Liver (tissue), 9 donors: ENCODE data around the gene LCN2. TPM values are rescaled to one million over a fixed set of nuclear protein-coding genes. Genes with fewer than 3 reads are reported as not detected.

Source experiments
- DNase-seq: peaks from one replicate; pipeline ENCODE4 v3.0.0-alpha.2; 2017; ENCODE audit warnings: low spot score
- H3K27ac ChIP-seq, 2 donors: one replicate each; pipeline ENCODE4 v1.7.0; 2013; ENCODE audit warnings: inconsistent platforms in 2 of 2, low read length in 2 of 2, control low read depth in 1 of 2, low read depth in 1 of 2, mild to moderate bottlenecking in 1 of 2
- H3K27me3 ChIP-seq, 4 donors: one replicate each; pipeline versions ENCODE4 v1.6.1 to v1.7.0; 2013; ENCODE audit warnings: low read length in 3 of 4, inconsistent platforms in 1 of 4, mild to moderate bottlenecking in 1 of 4, moderate library complexity in 1 of 4; ENCODE audit not compliant: control insufficient read depth in 4 of 4, insufficient read depth in 4 of 4
- H3K36me3 ChIP-seq, 4 donors: one replicate each; pipeline versions ENCODE4 v1.6.1 to v1.7.0; 2013; ENCODE audit warnings: low read length in 3 of 4, mild to moderate bottlenecking in 3 of 4, low read depth in 1 of 4, moderate library complexity in 1 of 4; ENCODE audit not compliant: control insufficient read depth in 4 of 4, insufficient read depth in 3 of 4
- H3K4me1 ChIP-seq, 4 donors: one replicate each; pipeline versions ENCODE4 v1.6.1 to v1.7.0; 2013; ENCODE audit warnings: low read length in 3 of 4, mild to moderate bottlenecking in 3 of 4, moderate library complexity in 1 of 4; ENCODE audit not compliant: control insufficient read depth in 4 of 4, insufficient read depth in 4 of 4
- H3K4me3 ChIP-seq, 3 donors: one replicate each; pipeline versions ENCODE4 v1.6.1 to v1.7.0; 2013; ENCODE audit warnings: low read length in 3 of 3, control low read depth in 1 of 3, low read depth in 1 of 3, mild to moderate bottlenecking in 1 of 3
- H3K9ac ChIP-seq, 2 donors: one replicate each; pipeline ENCODE4 v1.7.0; 2013; ENCODE audit warnings: low read length in 2 of 2, mild to moderate bottlenecking in 2 of 2, moderate library complexity in 2 of 2, control low read depth in 1 of 2, low read depth in 1 of 2
- H3K9me3 ChIP-seq, 4 donors: one replicate each; pipeline versions ENCODE4 v1.6.1 to v1.7.0; 2013; ENCODE audit warnings: low read length in 3 of 4; ENCODE audit not compliant: control insufficient read depth in 4 of 4
- EGR1 ChIP-seq, 2 donors: IDR thresholded peaks; 2 replicates each; pipeline ENCODE4 v1.6.1; 2016 to 2018; ENCODE audit warnings: antibody characterized with exemption in 2 of 2, low read depth in 2 of 2
- FOXA1 ChIP-seq: IDR thresholded peaks from 2 replicates; pipeline ENCODE4 v1.6.1; 2016; ENCODE audit warnings: antibody characterized with exemption
- HNF4A ChIP-seq, 2 donors: conservative IDR thresholded peaks; 2 replicates each; pipeline ENCODE4 v1.6.1; 2016; ENCODE audit warnings: antibody characterized with exemption in 2 of 2, mild to moderate bottlenecking in 2 of 2
- HNF4G ChIP-seq: IDR thresholded peaks from 2 replicates; pipeline ENCODE4 v1.6.1; 2016; ENCODE audit warnings: antibody characterized with exemption
- JUND ChIP-seq, 2 donors: IDR thresholded peaks; 2 replicates each; pipeline ENCODE4 v1.6.1; 2016; ENCODE audit warnings: antibody characterized with exemption in 2 of 2
- NR2F2 ChIP-seq: IDR thresholded peaks from 2 replicates; pipeline ENCODE4 v1.6.1; 2016; ENCODE audit warnings: antibody characterized with exemption
- RAD21 ChIP-seq, 2 donors: IDR thresholded peaks; 2 replicates each; pipeline ENCODE4 v1.6.1; 2016; ENCODE audit warnings: antibody characterized with exemption in 2 of 2, mild to moderate bottlenecking in 2 of 2
- SP1 ChIP-seq: IDR thresholded peaks from 2 replicates; pipeline ENCODE4 v1.6.1; 2018; ENCODE audit warnings: antibody characterized with exemption, mild to moderate bottlenecking
- TAF1 ChIP-seq: conservative IDR thresholded peaks from 2 replicates; pipeline ENCODE4 v1.6.1; 2016; ENCODE audit warnings: antibody characterized with exemption, mild to moderate bottlenecking
- YY1 ChIP-seq: IDR thresholded peaks from 2 replicates; pipeline ENCODE4 v1.6.1; 2016; ENCODE audit warnings: antibody characterized with exemption, mild to moderate bottlenecking
- WGBS: extraction: QIAGEN DNeasy Blood & Tissue Kit; methylation state at CpG from one replicate; pipeline ENCODE4 v1.1.7; 2013; 5-methylcytosine and 5-hydroxymethylcytosine counted together
- polyA plus RNA-seq, 2 donors: library from polyadenylated mRNA; stranded (reverse) in 1 of 2; unstranded in 1 of 2; fragments of 200-250 nt in 1 of 2; fragments of >200 nt in 1 of 2; fragmentation: Nextera tagmentation in 1 of 2; extraction: Ambion mirVana in 1 of 2; gene quantifications; one replicate each; pipeline versions ENCODE4 v1.2.1 to v1.2.3, GENCODE V29; 2013 to 2015
- total RNA-seq, 2 donors: library from RNA; depleted of rRNA; stranded (reverse); fragments of >200 nt; gene quantifications; one replicate each; pipeline ENCODE4 v1.2.3, GENCODE V29; 2014
- TF ChIP-seq, protein P1 (sequence below): IDR thresholded peaks from 2 replicates; pipeline ENCODE4 v1.6.1; 2016; ENCODE audit warnings: antibody characterized with exemption
- TF ChIP-seq, protein P2 (sequence below): fragments of 150-350 bp; IDR thresholded peaks from 2 replicates; pipeline ENCODE4 v1.5.1; 2017; ENCODE audit warnings: improper control_type of control experiment, low read depth, low read length; ENCODE audit not compliant: missing input control
- TF ChIP-seq, protein P3 (sequence below): IDR thresholded peaks from 2 replicates; pipeline ENCODE4 v1.6.1; 2016; ENCODE audit warnings: antibody characterized with exemption
- donor health status: healthy.
- donor health status: healthy.
- donor health status: healthy.
- donor health status: healthy.
- donor health status: healthy.

The LCN2 gene
- total and polyA plus RNA-seq, 4 donors = 7.0 to 64.5 (median 10.4) TPM

DNA sequence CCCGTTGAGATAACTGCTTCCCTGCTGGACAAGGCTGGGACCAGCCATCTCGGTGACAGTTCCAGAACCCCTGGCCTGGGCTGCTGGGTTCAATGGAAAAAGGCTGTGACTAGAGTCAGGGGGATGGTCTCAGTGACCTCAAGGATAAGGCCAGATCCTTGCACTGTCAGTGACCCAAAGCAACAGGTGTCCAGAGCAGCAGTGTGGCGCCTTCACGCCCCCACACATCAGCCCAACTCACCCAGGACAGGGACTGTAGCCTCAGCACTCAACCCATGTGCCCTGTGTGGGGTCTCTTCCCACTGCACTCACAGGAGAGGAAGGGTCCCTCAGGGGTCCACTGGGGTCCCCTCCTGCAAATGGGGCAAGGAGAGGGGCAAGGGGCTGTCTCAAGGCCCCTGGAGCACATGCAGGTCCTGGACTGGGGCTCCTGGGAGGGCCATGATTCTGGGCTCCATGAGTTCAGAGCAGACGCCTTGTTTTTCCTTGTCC lies 698 bp upstream of the LCN2 start (continued):
- TF ChIP-seq, protein P1, sequence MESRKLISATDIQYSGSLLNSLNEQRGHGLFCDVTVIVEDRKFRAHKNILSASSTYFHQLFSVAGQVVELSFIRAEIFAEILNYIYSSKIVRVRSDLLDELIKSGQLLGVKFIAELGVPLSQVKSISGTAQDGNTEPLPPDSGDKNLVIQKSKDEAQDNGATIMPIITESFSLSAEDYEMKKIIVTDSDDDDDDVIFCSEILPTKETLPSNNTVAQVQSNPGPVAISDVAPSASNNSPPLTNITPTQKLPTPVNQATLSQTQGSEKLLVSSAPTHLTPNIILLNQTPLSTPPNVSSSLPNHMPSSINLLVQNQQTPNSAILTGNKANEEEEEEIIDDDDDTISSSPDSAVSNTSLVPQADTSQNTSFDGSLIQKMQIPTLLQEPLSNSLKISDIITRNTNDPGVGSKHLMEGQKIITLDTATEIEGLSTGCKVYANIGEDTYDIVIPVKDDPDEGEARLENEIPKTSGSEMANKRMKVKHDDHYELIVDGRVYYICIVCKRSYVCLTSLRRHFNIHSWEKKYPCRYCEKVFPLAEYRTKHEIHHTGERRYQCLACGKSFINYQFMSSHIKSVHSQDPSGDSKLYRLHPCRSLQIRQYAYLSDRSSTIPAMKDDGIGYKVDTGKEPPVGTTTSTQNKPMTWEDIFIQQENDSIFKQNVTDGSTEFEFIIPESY = no peak
- no peak for TF ChIP-seq RAD21 (IDR thresholded peaks at IDR 0.05)

DNA sequence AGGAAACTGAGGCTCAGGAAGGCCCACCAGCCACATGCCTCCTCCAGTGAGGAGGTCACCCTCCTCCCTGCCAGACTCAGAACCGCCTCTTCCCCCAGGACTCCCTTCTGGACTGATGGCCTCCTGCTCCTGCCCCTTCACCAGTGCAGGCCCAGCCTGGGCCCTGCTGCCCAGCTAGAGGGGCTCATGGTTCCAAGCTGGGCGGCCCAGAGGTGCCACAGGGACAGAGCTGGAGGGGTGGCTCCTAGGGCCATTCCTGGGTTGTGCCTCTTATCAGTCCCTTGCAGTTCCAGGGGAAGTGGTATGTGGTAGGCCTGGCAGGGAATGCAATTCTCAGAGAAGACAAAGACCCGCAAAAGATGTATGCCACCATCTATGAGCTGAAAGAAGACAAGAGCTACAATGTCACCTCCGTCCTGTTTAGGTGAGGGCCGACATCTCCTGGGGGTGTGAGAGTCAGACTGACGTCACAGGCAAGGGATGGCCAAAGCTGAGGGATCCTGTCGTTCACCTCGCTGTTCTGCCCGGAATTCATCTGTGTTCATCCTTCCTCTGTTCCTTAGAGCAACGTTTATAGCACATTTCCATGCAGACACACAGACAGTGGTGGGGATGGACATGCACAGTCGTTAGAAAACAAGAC lies 819 bp downstream of the LCN2 start:
- TF ChIP-seq, protein P2, sequence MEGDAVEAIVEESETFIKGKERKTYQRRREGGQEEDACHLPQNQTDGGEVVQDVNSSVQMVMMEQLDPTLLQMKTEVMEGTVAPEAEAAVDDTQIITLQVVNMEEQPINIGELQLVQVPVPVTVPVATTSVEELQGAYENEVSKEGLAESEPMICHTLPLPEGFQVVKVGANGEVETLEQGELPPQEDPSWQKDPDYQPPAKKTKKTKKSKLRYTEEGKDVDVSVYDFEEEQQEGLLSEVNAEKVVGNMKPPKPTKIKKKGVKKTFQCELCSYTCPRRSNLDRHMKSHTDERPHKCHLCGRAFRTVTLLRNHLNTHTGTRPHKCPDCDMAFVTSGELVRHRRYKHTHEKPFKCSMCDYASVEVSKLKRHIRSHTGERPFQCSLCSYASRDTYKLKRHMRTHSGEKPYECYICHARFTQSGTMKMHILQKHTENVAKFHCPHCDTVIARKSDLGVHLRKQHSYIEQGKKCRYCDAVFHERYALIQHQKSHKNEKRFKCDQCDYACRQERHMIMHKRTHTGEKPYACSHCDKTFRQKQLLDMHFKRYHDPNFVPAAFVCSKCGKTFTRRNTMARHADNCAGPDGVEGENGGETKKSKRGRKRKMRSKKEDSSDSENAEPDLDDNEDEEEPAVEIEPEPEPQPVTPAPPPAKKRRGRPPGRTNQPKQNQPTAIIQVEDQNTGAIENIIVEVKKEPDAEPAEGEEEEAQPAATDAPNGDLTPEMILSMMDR = no peak
- Histone ChIP-seq H3K27me3 (no peaks in the 10 kb centered on the region), H3K4me3 (no peak overlapping the region), H3K4me1 (peaks cover 8 to 13% (median 10%) of the 10 kb centered on the region in 4 donors), H3K9ac (no peak overlapping the region), H3K9me3 (no peaks in the 10 kb centered on the region), H3K36me3 (no peaks in the 10 kb centered on the region), H3K27ac (no peak overlapping the region)
- DNase-seq = no peak
- WGBS = 81% methylated on average over 11 of the region's 11 CpGs

DNA sequence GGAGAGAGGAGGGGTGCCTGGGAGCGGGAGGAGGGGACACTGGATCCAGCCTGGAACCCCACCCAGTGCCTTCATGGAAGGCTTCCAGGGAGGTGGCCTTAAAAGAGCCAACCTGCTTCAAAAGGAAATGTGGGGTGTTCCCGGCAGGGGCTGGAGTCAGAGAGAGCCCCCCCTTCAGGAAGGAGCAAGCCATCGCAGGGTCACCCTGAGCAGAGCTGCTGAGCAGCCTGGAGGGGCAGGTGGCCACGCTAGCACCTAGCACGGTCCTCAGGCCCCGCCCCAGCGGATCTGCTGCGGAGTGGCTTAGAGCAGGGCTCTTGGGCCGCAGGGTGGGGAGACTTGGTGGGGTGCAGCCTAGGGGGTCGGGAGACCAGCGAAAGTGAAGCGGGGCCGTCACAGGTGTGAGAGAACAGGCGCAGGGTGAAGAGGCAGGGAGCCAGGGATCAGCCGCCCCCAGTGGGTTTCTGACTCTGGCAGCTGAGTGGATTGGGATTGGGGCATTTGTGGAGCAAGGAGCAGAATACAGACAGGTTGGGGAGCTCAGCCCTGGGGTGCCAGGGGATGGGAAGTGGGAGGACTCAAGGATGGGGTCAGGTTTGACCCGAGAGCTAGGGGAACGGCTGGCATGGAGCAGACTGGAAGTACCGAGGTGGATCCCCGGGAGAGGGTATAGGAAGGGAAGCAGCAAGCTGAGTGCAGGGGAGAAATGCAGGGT lies 1.5 kb downstream of the LCN2 start:
- DNase-seq = no peak
- TF ChIP-seq NR2F2 (no peak), EGR1 (IDR thresholded peaks at IDR 0.05; ENCODE audit: low read depth in 2 of 2) (no peak), RAD21 (IDR thresholded peaks at IDR 0.05) (no peak), JUND (IDR thresholded peaks at IDR 0.05) (no peak), HNF4A (conservative IDR thresholded peaks at IDR 0.05) (no peak)
- H3K27ac ChIP-seq = no peak overlapping the region

DNA sequence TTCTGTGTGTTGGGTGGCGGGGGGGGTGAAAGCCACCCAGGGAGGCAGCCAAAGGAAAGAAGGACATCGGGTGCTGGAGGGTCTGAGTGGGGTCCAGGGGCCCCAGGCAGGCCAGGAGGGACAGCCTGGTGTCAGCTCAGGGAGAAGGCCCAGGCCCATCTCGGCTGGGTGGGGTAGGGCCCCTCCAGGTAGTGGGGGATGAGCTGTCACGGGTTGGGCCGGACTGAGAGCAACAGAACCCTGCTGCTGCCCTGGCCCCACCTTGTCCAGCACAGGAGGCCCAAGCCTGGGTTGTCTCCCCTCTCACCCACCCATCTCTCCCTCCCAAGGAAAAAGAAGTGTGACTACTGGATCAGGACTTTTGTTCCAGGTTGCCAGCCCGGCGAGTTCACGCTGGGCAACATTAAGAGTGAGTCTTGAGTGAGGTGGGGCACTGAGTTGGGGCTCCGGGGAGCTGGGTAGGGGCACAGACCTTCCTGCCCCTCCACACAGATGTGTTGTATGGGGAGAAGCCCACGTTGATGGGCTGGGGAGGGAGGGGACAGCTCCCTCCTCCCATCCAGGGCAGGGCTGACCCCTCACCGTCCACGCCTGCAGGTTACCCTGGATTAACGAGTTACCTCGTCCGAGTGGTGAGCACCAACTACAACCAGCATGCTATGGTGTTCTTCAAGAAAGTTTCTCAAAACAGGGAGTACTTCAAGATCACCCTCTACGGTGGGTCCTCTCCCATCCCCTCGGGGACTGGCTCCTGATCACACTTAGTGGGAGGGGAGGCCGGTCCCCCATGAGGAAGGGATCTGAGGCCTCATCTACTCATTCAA lies 2.3 kb downstream of the LCN2 start:
- H3K4me3 ChIP-seq = no peak overlapping the region
- no peak overlapping the region for H3K9ac ChIP-seq
- TF ChIP-seq JUND (IDR thresholded peaks at IDR 0.05) (no peak), SP1 (no peak), HNF4A (conservative IDR thresholded peaks at IDR 0.05) (no peak), YY1 (no peak), HNF4G (no peak), FOXA1 (no peak), RAD21 (IDR thresholded peaks at IDR 0.05) (no peak), TAF1 (no peak)
- TF ChIP-seq, protein P2 = no peak
- TF ChIP-seq, protein P1 = no peak
- TF ChIP-seq, protein P3, sequence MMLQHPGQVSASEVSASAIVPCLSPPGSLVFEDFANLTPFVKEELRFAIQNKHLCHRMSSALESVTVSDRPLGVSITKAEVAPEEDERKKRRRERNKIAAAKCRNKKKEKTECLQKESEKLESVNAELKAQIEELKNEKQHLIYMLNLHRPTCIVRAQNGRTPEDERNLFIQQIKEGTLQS = no peak

More for the DNA sequence above, 1.5 kb downstream of the LCN2 start:
- H3K27me3 ChIP-seq = no peaks in the 10 kb centered on the region
- peaks cover 8 to 13% (median 10%) of the 10 kb centered on the region in 4 donors for H3K4me1 ChIP-seq
- no peak overlapping the region for H3K4me3 ChIP-seq
- H3K9me3 ChIP-seq = no peaks in the 10 kb centered on the region
- H3K36me3 ChIP-seq = no peaks in the 10 kb centered on the region
- H3K9ac ChIP-seq = no peak overlapping the region
- WGBS = 88% methylated on average over 19 of the region's 19 CpGs

More for the DNA sequence above, 2.3 kb downstream of the LCN2 start:
- H3K4me1 ChIP-seq = peaks cover 8 to 13% (median 10%) of the 10 kb centered on the region in 4 donors
- no peak overlapping the region for H3K27ac ChIP-seq
- H3K9me3 ChIP-seq = no peaks in the 10 kb centered on the region
- WGBS = 94% methylated on average over 18 of the region's 18 CpGs
- no peaks in the 10 kb centered on the region for H3K27me3 ChIP-seq
- no peak for DNase-seq
- H3K36me3 ChIP-seq = no peaks in the 10 kb centered on the region
